ENCODE data around the gene NPHP4.

Gene NPHP4

DNA sequence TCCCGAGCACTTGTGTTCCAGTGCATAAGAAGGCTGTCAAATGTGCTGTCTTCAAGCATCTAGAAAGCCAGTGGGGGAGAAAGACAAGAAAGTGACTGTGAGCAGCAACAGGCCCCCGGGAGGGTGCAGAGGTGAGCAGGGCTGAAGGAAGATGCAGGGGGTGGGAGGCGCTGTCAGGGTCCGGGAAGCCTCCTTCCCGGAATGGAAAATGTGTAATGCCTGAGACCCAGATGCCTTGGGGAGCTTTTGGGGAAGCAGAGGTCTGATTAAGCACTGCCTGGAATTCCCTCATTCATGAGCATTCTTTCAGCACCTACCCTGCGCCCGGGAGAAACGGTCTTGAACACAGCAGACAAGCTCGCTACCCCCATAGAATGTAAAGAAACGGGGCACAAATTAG, 1.3 kb downstream of the NPHP4 start:
- no peak for DNase-seq (ENCODE audit: low read depth in 2 of 2)

DNA sequence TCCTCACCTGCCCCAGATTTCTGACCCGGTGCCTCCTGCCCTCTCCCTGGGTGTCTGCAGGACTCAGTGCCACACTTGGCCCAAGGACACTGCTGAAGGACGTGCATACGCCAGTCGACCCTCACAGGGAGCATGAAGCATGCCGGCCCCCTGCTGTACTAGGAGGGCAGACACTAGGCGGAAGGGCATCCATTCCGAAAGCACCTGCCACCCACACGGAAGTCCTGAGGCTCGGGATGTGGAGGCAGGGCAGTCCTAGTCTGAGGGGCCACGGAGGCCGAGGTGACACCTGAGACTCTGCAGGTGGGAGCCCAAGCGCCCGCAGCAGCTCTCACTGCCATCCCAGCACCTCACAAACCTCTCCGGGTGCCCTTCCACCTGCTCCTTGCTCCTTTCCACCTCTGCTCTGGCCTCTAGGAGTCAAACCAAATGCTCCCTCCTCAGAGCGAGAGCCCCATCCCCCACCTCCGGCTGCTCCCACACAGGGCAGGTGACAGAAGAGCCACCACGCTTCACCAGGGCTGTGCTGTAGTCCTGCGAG, 2.4 kb downstream of the NPHP4 start:
- DNase-seq (ENCODE audit: low read depth in 2 of 2): no peak

DNA sequence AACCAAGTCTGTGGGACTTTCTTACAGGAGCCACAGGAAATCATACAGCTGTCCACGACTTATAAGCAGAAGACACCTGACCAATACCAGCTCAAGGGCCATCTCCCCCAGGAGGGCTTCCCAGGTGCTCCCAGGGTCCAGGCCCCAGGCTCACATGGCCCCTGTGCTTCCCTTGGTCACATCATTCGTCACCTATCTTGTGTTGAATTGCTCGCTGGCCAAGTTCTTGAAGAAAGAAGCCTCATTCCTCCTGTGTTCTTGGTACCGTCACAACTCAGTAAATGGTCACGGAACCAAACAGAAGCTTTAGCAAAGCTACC, 3.0 kb downstream of the NPHP4 start:
- DNase-seq (ENCODE audit: low read depth in 2 of 2): no peak

DNA sequence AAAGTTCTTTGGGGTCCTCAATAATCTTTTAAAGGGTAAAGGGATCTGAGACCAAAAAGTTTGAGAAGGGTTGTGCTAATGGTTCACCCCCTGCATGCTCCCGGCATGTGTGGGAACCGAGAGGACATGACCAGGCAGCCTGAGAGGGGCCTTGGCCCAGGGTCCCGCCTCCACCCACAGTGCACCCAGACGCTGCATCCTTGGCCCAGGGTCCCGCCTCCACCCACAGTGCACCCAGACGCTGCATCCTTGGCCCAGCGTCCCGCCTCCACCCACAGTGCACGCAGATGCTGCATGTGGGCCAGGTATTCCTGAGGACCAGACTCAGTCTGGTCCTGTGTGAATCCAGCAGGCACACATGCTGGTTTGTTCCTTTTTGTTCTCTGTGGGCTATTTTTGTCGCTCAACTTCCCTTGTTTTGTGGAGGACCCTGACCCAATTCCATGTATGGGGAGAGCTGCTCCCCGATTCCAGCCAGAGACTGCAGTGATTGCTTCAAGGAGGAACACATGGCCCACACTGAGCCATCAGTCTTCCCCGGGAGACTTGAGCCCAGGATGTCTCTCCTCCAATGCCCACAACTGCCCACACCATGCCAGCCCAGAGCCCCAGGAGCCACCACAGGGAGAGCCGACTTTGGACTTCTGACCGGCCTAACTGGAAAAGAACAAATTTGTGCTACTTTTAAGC, 3.5 kb downstream of the NPHP4 start:
- DNase-seq (ENCODE audit: low read depth in 2 of 2): no peak

DNA sequence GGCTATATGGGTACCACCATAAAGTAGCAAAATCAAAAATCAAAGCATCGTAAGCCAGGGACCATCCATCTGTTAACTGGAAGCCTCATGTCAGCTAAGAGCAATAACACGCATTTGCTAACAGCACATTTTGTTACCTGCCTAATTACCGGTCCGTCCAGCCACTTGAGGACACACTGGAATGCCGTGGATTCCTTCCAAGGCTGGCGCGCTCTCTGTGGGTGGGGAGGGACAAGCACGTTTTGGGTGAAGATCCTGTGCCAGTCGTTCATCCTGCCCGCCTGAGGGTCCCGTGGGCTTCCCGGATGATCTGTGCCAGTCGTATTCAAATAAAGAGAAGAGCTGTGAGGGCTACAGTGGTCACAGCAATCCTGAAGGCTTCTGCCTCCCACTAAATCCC, 6.2 kb downstream of the NPHP4 start:
- DNase-seq (ENCODE audit: low read depth in 2 of 2): no peak

DNA sequence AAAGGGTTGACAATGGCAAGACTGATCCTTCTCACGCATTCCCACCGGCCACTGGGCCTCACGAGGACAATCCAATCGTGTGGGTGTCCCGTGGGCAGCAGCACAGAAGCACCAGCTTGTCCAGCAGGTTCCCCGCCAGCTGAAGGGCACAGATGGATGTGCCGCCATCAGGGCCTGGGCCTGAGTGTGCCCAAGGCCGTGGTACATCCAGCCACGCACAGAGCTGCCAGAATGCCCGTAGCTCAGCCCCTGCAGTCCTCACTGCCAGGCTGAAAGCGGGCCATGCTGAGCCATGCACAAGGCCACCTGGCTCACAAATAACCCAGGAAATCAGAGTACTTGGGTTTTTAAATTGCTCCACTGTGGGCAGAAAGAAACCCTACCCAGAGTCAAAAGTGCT, 7.0 kb downstream of the NPHP4 start:
- no peak for DNase-seq (ENCODE audit: low read depth in 2 of 2)

DNA sequence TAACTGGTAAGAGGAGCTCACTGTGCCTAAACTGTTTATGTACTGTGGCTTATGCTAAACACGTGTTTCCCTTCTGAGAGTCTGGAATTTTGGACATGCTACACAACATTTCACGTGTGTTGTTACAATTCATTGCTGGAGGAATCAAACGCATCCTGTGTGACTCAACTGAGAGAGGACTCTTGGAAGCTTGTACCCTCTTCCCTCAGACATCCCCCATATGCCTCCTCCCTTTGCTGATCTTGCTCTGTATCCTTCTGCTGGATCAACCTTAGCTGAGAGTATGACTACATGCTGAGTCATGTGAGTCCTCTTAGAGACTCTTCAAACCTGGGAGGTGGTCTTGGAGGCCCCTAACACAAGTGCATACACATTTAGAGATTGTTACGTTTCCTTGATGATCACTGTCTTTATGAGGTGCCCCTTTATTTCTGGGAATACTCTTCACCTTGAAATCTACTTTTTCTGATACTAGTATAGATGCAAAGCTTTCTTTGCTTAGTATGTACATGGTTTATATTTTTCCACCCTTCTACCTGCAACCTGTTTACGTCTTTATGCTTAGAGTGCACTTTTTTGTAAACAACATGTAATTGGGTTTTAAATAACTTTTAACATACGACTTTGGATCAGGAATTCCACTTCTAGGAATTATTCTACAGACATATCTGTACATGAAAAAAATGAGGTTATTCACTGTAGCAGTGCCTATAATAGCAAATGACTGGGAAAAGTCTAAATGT, 8.7 kb downstream of the NPHP4 start:
- no peak for DNase-seq (ENCODE audit: low read depth in 2 of 2)

DNA sequence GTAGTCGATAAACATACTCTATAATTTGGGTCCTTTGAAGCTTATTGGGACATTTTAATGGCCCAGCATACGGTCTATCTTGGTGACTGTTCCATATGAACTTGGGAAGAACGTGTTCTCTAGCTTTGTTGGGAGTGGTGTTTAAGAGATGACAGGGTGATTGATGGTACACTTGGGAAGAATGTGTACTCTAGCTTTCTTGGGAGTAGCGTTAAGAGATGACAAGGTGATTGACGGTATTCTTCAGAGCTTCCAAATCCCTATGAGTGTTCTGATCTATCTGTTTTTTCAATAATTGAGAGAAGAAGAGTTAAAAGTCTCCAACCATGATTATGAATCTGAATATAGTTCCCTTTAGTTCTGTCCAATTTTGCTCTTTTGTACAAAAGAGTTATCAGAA, 9.4 kb downstream of the NPHP4 start:
- no peak for DNase-seq (ENCODE audit: low read depth in 2 of 2)

DNA sequence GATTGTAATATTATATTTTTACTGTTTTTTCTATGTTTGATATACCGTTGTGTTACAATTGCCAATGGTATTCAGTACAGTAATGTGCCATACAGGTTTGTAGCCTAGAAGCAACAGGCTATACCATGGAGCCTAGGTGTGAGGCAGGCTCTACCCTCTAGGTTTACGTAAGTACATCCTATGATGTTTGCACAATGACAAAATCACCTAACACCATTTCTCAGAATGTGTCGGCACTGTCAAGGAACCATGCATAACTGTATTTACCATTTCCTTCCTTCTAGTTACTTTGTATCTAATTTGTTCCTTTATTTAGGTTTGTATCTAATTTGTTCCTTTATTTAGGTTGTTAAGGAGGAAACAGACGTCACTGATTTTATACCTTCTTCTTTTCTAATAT, 9.9 kb downstream of the NPHP4 start:
- no peak for DNase-seq (ENCODE audit: low read depth in 2 of 2)

DNA sequence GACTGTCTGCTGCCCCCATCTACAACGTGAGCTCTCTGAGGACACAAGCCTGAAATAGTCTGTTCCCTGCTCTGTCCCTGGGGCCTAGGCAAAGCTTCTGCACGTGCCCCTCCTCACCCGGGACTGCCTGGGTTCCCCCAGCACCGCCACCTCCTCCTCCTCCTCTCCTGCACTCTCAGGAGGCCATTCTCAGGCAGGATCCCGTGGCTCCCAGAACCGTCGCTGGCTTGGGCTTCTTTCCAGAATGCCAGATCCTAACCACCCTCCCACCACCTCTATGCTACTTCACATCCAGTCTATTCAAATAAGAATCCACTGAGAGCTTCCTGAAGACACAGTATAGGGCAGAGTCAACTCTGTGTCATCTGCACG, 11.2 kb downstream of the NPHP4 start:
- no peak for DNase-seq (ENCODE audit: low read depth in 2 of 2)

DNA sequence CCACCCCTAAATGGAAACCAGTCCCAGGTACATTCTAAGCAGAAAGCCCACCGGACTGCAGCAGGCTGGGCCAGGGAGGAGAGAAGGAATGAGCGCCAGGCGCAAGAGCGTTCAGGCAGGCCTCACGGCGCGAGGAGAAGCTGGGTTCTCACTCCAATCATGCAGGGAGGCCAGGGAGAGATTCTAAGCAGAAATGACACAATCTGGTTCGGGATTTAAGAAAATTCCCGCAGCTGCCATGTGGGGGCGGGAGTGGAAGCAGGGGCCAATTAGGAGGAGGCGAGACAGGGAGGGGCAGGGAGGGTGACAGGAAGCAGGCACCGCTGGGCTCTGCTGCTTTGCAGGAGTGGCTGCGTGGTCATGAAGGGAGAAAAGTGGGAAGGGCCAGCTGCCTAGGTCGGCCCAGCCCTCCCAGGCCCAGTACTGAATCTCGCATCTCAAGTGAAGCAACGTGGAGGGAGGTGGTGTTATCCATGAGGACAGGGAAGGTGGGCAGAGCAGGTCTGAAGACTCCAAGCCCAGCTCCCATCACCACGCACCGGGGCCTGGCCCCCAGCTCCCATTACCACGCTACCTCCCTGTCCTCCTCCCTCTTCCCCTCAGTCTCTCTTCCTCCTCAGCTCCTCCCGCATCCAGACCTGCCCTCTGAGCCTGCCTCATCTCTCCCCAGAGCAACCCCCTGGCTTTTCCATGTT, 11.8 kb downstream of the NPHP4 start:
- no peak for DNase-seq (ENCODE audit: low read depth in 2 of 2)

DNA sequence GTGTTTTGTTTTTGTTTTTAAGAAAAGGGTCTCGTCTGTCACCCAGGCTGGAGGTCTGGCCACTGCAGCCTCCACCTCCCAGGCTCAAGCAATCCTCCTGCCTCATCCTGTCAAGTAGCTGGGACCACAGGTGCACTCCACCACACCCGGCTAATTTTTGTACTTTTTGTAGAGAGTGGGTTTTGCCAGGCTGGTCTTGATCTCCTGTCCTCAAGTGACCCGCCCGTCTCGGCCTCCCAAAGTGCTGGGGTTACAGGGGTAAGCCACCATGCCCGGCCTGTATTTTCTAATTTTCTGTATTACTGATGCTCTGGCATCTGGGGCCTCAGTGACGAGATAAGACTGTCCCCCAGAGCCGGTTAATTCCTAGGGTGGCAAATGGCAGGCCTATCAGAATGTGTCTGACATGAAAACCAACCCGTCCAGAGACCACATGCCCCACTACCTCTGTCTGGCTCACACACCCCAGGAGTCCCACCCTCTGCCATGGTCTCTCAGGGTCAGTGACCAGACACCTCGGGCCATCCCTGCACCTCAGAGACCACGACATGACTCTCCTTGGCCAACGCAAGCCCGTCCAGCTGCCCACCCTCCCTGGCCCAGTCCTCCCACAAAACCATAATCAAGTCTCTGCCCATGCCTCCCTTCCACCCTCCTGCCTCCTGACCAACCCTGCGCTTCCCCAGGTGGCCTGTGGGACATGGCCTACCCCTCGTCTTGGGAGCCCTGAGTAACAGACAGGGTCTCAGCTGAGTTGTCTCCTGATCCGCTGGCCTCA, 12.5 kb downstream of the NPHP4 start:
- DNase-seq (ENCODE audit: low read depth in 2 of 2): no peak

DNA sequence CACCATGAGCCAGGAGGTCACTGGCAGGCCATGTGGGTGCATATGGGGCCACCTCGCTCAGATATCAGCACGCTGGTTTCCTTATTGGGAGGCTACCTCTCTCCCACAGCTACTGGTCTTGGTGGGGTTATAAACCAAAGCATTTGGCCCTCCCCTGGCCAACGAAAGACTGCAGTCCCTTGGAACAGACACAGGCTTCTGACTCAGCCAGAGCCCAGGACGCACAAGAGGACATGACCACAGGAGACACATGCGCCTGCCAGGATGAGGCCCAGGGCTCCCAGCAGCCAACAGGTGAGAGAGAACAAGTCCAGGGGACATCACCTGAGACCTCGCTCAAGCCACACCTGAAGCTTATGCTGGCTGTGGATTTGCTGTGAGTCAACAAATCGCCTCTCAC, 13.8 kb downstream of the NPHP4 start:
- DNase-seq (ENCODE audit: low read depth in 2 of 2): no peak

DNA sequence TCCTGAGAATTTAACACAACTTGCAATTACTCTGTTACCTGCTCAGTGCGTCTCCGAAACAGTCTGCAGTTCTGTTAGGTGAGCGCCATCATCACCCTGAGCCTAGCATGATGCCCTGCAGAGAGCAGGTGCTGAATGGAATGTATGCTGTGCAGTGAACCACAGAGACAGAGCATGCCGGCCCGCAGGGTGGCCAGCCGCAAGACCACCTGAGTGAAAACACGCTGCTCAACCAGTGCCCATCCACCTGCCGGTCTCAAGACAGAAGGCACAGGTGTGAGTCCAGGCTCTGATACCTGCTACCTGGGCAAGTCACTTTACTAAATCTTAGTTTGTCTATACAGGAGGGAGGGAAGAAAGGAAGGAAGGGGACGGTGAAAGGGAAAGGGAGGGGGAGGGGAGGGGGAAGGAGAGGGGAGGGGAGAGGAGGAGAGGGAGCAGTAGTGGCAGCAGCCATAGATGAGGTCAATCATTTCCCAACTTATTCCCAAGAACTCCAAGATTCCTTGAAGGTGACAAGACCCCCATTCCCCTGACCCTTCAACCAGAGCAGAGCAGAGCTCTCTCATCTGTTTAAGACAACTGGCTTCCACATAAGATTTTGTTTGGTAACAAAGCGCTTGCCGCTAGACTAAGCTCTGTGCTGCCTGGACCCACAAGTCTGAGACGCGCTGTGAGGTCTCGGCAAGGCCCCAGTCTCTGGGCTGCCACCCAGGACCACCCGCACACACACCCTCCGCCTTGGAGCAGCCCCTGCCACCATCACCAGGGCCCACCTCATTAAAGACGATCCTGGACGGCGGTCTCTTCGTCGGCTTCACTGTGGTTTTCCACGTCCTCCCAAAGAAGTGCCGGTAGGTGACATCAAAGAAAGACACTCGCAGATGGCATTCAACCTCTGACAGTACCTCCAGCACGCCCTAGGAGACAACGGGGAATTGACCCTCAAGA, 14.5 kb downstream of the NPHP4 start:
- no peak for DNase-seq (ENCODE audit: low read depth in 2 of 2)

DNA sequence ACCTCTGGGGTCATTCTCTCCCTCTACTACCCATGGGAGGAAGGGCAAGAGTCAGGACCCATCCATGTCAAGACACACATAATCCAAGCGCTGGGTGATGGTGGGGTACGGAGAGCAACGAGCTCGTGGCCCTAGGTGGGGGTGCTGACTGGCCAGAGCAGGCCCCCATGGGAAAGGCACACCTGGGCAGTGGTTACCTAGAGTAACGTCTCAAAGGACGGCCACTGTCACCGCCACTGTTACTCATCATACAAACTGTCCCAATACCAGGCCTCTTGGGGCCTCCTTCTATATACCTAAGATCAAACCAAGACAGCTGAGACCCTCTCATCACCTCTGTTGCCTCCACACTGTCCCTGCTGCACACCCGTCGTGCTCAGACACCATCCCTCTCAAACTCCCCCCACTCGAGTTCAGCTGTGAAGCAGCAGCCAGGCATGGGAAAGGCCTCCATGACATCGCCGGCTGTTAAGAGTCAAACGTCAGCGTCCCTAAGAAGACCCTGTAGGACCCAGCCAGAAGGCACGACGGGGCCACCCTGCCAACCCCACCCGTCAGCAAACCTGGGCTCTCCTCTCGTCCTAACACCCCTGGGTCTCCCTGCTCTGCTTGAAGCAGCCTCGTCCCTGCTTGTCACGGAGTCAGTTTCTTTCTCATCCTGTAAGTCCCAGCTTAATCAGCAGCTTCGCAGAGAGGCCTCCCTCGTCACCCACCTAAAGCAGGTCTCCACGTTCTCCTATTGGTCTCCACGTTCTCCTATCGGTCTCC, 15.3 kb downstream of the NPHP4 start:
- no peak for DNase-seq (ENCODE audit: low read depth in 2 of 2)

DNA sequence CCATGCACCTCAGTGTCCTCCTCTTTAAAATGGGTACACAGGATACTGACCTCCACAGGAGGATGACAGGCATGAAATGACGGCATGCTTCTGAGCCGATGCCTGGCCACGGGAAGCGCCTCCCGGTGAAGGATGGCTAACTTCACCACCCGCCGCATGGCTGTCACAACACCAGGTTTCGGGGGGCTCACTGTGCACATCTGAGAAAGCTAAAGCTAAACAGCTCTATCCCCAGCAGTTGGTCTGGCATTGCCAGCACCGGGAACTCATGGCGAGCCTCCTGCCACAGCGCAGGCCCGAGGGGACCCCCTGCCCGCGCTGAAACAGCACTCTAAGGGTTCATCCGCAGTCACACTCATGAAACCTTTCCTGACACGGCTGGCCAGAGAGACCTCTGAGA, 16.0 kb downstream of the NPHP4 start:
- DNase-seq (ENCODE audit: low read depth in 2 of 2): no peak

DNA sequence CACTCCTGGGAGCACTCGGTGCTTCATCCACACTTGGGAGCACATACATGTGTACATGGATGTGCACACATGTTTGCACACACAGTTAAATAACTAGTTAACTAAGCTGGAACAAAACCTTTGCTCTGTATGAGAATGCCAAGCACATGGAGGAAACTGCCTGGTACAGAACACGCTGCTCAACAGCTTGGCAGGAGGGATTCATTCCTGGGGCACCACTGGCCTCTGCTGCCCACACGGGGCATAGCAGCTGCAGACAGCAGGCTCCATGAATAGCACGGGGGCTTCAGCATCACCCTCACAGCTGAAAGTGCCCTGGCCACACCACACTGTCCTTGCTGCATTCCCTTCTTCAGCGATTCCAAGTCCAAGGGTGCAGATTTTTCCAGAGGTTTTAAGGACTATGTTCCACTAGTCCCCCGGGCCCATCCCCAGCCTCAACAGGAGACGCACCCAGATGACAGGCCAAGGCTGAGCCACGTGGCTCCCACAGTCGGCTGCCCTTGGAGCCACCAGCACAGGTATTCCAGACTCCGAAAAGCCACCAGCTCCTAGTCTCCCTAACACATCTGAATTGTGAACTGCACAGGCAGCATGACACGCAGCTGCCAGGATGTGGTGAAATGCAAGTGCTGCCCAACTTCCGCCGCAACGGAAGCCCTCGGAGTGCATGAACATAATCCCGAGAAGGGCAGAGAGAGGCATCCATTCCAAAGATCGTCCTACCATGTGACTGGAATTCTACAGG, 16.9 kb downstream of the NPHP4 start:
- no peak for DNase-seq (ENCODE audit: low read depth in 2 of 2)

DNA sequence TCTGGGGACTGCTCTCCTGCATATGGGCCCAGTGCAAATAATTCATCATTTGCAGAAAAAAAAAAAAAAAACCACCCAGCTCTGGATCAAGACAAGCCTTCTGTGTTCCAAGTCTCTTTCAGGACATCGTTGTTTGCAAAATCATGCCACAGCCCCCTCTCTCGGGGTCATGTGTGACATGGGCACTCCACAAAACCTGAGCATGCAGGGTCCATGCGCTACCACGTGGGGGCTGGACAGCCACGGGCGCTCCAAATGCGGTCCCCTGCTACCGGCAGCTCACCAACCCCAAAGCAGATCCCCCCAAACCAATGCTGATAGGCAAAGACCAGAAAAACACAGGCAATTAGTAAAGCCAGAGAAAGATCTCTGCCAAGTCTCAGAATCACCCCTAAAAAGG, 17.6 kb downstream of the NPHP4 start:
- no peak for DNase-seq (ENCODE audit: low read depth in 2 of 2)

DNA sequence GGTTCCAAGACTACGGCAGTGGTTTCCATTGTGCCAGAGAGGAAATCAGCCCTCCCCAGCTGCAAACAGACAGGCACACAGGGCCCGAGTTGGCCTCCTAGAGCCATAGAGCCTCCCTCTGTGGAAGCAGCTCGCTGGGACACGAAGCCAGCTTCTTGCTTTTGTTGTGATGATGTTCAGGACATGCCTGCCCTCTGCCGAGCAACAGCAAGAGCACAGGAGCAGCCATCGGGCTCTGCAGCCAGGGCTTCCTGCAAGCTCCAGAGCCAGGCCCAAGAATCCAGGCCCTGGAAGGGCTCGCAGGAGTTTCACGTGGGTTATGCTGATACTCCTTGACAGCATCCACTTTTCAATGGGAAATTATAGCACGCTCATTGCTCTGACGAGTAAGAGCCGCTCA, 18.5 kb downstream of the NPHP4 start:
- no peak for DNase-seq (ENCODE audit: low read depth in 2 of 2)

DNA sequence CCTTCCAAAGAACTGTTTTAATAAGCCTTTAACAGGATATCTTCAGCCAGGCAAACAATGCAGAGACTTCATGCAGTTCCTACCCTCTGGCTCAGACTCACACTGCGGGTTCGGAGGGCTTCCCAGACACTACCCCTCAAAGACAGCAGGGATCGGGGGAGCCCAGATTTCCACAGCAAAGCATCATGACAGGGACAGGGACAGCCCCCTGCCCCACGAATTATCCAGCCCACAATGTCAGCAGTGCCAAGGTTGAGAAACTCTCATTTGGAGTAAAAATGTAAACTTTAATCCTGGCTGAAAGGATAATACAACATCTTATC, 20.1 kb downstream of the NPHP4 start:
- no peak for DNase-seq (ENCODE audit: low read depth in 2 of 2)
